HG02642 (cell line): ENCODE measurements around the gene PLXNB2.

Experiments
- ATAC-seq: cut with Tn5 transposase; IDR thresholded peaks from one replicate; pipeline ENCODE4 v1.9.1; 2021; ENCODE audit warnings: mild to moderate bottlenecking; ENCODE audit not compliant: unreplicated experiment, poor library complexity

Gene PLXNB2

GRCh38 chr22:50256258-50256862 lies 51.1 kb downstream of the PLXNB2 start:
- ATAC-seq = no peak

- no peak for ATAC-seq
Measured at GRCh38 chr22:50255607-50256006, 51.8 kb downstream of the PLXNB2 start.

DNA sequence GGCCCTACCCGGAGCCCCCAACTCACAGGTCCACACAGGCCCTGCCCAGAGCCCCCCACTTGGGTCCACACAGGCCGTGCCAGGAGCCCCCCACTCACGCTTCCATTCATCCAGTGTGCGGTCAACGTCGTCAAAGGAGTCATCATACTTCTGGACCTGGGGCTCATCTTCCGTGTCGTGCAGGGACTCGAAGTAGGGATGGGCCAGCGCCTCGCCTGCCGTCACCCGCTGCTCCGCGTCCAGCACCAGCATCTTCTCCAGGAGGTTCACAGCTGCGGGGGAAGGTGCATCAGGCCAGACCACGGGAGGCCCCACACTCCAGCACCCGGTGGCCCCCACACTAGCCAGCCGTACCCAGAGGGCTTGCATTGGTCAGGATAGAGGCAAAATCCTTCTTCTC lies 52.3 kb downstream of the PLXNB2 start:
- no peak for ATAC-seq

- ATAC-seq = no peak
Measured at GRCh38 chr22:50253941-50254340, 53.5 kb downstream of the PLXNB2 start.

- no peak for ATAC-seq
Measured at GRCh38 chr22:50253046-50253915, 54.2 kb downstream of the PLXNB2 start.

DNA sequence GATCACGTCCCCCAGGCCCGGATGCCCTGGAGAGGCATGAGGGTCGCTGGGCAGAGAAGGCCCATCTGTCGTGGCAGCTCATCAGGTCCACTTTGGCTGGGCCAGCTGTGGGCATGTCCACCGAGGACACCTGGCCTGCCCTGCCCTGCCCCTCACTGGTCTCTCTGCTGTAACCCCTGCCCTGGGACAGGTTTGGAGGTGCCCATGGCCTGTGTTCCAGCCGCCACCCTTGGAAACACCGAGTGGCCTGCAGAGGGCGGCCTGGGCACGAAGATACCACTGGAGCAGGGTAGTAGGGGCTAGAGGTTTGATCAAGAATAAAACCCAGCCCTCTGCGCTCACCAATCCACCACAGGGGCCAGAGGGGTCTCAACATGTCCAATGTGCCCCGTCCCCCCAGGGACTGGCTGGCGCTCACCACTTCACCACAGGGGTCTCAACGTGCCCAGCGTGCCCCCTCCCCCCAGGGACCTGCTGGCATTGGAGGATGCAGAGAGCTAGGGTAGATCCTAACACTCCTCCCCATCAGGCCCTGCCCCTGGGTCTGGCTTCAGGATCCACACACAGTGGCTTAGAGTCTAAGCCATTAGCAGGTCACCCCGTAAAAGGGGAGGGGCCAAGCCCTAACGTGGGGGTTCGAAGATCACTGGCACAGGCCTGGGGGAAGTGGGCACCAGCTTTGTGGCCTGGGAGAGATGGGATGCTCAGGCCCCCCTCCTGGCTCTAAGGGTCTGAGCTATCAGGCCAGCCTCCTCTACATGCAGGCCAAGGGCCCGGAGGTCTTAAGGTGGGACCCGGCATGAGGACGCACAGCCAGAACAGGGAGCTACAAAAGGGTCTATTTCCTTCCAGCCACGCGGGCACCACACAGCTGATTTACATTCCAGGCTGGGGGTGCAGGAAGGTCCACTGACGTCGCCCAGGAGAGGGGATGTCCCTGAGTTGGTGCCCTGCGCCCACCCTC lies 55.1 kb downstream of the PLXNB2 start:
- ATAC-seq = no peak

DNA sequence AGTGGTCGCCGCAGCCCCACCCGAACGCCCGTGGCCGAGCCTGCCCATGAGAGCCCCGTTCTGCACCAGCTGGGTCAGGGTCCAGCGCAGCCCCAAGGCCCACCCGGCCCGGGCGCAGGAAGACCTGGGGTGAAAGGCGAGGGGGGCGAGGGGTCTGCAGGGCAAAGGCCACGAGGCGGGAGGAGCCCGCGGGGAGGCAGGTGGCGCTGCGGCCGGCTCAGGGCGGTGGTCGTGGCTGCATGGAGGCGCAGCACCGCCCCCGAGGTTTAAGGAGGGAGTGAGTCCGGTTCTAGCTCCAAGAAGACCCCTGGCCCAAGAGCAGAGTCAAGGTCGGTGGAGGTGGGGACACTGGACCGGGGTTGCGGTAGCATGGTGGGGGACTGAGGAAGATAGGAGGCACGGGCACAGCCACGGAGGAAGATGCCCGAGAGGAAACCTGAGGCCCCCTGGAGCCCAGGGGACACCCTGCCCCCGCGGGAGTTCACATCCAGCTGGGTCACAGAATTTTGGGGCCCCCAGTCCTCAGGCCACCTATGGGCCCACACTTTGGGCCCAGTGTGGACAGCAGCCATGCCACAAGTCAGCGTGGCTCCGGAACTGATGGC lies 55.9 kb downstream of the PLXNB2 start:
- no peak for ATAC-seq

- peak; percentile 59 for ATAC-seq
Measured at GRCh38 chr22:50250555-50251476, 56.6 kb downstream of the PLXNB2 start, which contains the start of gene HDAC10. TSS of gene HDAC10 (minus strand) at chr22:50251265. CDS start at chr22:50251032, 233 bp downstream.

DNA sequence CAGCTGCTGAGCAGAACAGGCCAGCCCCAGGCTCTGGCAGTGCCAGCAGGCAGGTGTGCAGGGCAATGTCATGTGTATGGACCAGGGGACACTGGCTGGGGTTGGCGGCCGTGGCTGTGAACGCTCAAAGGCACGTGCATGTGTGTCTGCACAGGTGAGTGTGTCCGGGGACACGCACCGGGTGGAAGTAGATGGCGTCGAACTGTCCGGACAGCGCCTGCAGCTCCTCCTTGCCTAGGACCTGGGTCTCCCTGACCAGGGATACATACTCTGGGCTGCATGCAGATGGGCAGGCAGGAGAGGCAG lies 57.2 kb downstream of the PLXNB2 start:
- ATAC-seq = no peak

- ATAC-seq = no peak
Measured at GRCh38 chr22:50249341-50250248, 57.9 kb downstream of the PLXNB2 start.

DNA sequence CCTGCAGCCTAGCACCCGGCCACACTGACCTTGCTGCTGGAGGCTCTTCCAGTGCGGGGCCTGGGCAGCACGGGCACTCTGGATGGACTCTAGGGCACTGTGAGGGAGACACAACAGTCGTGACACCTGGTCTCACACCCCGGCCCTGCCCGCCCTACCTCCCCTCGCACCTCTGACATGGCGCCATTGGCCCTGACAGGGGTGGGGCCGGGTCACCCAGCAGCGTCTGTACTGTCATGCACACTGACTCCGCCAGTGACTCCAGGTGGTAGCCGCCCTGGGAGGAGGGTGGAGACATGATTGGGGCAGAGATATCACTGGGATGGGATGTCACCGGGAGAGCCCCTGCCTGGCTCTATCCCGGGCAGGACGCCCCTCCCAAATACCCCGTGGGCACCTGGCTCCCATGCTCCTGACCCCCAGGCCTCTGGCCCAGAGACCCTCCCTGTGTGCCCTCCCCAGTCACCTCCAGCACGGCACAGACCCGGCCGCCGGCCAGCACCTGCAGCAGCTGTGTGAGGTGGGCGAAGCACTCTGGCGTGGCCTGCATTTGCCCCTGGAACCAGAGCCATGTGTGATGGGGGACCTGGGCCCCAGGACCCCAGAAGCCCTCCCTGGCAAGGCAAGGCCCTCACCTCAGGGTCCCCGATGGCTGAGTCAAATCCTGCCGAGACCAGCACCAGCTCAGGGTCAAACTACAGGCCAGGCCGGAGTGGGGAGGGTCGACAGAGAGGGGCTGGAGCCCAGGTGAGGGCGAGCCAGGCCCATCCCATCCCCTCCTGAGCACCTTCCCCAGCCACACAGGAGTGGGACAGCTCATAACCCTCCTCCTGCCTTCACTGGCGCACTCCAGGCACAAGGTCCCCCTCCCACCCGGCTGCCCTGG lies 59.0 kb downstream of the PLXNB2 start:
- no peak for ATAC-seq

- no peak for ATAC-seq
Measured at GRCh38 chr22:50247748-50248147, 59.7 kb downstream of the PLXNB2 start.

DNA sequence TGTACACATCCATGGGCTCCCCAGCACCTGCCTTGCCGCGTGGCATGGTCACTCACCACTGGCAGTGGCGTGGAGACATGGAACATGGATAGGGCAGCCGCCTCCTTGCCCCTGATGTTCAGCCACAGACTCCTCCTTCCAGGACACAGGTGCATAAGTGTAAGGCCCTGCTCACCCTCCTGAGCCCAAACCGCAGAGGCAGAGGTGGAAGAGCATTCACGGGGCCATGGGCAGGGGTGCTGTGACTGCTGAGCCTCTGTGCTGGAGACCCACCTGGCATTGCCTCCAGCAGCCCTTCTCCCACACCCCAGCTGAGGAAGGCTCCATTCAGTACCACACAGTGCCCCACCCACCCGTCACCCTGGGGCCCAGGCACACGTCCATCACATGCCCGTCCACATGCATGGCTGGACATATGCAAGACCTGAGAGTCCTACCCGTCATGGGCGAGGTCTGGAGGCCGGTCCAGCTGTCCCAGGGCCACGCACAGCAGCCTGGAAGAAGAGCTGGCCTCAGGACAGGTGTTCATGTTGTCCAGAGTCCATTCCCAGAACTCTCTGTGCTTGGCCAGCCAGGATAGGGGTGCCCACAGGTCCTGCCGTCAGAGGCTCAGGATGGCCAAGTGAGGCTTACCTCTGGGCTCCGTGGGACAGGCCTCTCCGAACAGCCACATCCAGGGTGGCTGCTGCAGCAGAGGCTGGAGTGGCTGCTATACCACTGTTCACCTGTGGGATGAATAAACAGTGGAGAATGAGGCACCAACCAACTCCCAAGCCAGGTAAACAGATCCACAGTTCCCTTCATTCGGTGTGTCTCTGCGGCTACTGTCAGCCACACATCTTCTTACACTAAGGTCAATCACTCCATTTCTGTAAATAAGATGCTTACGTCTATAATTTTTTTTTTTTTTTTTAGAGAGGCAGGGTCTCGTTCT lies 60.9 kb downstream of the PLXNB2 start:
- no peak for ATAC-seq

GRCh38 chr22:50245214-50246072 lies 62.0 kb downstream of the PLXNB2 start:
- ATAC-seq = no peak

- peak; percentile 78 for ATAC-seq
Measured at GRCh38 chr22:50244420-50245213, 62.8 kb downstream of the PLXNB2 start, which contains the start of gene TUBGCP6. TSS of gene TUBGCP6 (minus strand) at chr22:50245023. CDS start at chr22:50244459, 564 bp downstream.
